ENCODE data around the gene SMR3A.

Gene SMR3A

DNA sequence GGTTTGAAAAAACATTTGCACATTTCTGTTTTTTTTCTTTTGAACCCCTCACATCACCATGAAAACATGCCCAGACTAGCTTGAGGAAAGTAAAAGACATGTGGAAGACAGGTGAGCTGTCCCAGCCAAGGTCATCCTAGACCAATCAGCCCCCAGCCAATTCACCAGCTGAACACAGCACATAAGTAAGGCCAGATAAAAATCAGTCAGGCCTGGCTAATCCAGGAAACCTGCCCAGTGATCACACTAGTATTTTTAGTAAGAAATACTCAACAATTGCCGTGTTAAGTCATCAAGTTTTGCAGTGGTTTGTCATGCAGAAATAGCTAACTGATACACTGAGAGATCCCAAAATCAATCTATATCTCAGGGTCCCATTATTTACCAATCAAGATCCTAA, 4.4 kb upstream of the SMR3A start:
- DNase-seq (ENCODE audit: low read depth), result no peak
- TF ChIP-seq, protein P1, sequence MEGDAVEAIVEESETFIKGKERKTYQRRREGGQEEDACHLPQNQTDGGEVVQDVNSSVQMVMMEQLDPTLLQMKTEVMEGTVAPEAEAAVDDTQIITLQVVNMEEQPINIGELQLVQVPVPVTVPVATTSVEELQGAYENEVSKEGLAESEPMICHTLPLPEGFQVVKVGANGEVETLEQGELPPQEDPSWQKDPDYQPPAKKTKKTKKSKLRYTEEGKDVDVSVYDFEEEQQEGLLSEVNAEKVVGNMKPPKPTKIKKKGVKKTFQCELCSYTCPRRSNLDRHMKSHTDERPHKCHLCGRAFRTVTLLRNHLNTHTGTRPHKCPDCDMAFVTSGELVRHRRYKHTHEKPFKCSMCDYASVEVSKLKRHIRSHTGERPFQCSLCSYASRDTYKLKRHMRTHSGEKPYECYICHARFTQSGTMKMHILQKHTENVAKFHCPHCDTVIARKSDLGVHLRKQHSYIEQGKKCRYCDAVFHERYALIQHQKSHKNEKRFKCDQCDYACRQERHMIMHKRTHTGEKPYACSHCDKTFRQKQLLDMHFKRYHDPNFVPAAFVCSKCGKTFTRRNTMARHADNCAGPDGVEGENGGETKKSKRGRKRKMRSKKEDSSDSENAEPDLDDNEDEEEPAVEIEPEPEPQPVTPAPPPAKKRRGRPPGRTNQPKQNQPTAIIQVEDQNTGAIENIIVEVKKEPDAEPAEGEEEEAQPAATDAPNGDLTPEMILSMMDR (conservative IDR thresholded peaks at IDR 0.05; ENCODE audit: low read depth, low read length), result no peak

DNA sequence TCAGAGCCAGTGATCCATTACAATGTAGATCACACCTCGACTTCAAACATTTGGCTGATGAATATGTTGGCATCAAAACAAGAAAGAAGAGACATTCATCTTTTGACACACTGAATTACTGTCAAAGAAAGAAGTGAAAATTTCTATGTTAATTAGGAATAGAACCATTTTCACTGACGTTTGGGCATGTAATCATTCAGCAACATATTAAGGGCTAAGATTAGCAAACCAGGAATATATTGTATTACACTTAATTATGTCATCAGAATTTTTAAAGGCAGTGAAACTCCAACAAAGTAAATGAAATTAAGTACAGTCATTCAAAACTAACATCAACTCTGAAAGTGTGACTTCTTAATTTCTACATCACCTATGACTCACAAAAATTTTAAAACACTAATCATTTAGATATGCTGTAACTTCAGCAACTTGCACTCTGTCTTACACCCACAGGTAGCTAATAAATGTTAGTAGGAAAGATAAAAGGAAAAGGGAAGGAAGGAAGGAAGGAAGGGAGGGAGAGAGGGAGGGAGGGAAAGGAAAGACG, 1.4 kb upstream of the SMR3A start:
- TF ChIP-seq, protein P1 (conservative IDR thresholded peaks at IDR 0.05; ENCODE audit: low read depth, low read length), result no peak
- H3K4me3 ChIP-seq (ENCODE audit: low read length), result no peak overlapping the region
- DNase-seq (ENCODE audit: low read depth), result no peak

More for the DNA sequence above, 4.4 kb upstream of the SMR3A start:
- H3K4me3 ChIP-seq (ENCODE audit: low read length), result no peak overlapping the region

DNA sequence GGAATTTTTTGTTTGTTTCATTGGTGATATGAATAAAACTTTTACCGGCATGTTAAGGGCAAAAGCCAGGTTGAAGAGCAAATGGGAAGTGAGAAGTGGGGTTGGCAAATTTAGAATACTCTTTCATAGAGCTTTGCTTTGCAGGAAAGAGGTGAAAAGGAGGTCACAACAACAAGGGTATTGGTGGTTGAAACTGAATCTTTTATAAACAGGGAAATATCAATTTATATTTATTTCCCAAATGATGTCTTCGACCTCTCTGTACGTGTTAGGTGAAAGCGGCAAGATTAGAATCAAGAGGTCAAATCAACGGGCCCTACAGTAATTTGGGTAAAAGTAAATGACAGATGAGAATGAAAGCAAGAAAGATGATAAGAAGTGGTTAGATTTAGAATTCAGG, 3.4 kb downstream of the SMR3A start:
- no peak for DNase-seq (ENCODE audit: low read depth)
- H3K4me3 ChIP-seq (ENCODE audit: low read length), result no peak overlapping the region
- TF ChIP-seq, protein P1 (conservative IDR thresholded peaks at IDR 0.05; ENCODE audit: low read depth, low read length), result no peak

DNA sequence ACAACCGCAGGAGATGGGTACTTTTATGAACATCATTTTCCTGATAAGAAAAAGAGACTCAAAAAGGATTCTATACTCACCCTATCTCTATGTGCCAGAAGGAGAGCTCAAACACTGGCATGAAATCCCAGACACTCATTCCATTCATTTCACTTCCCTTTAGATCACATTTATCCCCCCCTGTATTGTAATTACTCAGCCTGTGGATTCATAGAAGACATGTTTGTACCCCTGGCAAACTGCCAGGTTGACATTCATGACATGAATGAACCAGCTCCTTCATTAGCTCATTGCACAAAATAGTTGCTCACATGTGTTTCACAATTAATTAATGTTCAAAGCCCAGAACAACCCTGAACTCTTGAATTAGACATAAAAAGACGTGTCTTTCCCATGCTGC, 4.9 kb downstream of the SMR3A start:
- TF ChIP-seq, protein P1 (conservative IDR thresholded peaks at IDR 0.05; ENCODE audit: low read depth, low read length), result no peak
- DNase-seq (ENCODE audit: low read depth), result no peak
- no peak overlapping the region for H3K4me3 ChIP-seq (ENCODE audit: low read length)

DNA sequence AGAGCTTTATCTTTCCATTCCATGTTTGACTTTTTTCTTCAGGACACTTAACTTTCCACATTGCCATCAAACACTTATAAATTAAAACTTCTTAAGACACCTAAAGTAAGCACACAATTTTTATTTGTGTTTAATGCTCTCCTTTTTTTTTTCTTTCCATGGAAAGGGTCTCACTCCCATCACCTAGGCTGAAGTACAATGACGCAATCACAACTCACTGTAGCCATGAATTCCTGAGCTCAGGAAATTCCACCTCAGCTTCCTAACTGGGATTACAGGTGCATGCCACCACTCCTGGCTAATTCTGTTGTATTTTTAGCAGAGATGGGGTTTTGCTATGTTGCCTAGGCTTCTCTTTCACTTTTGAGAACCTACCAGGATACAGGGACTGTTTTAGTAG, 7.3 kb downstream of the SMR3A start:
- H3K4me3 ChIP-seq (ENCODE audit: low read length), result no peak overlapping the region
- DNase-seq (ENCODE audit: low read depth), result no peak
- TF ChIP-seq, protein P1 (conservative IDR thresholded peaks at IDR 0.05; ENCODE audit: low read depth, low read length), result no peak

DNA sequence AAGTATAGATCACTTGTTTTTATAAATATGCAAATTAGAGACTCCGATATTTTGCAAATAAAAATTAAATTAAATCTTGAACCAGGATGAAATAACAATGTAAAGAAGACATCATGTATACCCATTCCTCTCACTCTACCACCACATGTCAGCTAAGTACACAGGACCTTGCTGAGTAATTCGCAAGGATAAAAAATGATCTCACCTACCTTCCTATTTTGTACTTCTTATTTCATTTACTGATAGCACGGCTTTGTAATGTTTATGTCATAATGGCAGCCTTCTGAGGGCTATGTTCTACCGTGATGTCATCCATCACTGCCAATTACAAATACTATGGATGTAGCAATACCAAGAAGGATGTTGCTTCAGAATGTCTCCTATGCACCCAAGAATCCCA, 11.4 kb downstream of the SMR3A start:
- no peak overlapping the region for H3K4me3 ChIP-seq (ENCODE audit: low read length)
- TF ChIP-seq, protein P1 (conservative IDR thresholded peaks at IDR 0.05; ENCODE audit: low read depth, low read length), result no peak
- DNase-seq (ENCODE audit: low read depth), result no peak

DNA sequence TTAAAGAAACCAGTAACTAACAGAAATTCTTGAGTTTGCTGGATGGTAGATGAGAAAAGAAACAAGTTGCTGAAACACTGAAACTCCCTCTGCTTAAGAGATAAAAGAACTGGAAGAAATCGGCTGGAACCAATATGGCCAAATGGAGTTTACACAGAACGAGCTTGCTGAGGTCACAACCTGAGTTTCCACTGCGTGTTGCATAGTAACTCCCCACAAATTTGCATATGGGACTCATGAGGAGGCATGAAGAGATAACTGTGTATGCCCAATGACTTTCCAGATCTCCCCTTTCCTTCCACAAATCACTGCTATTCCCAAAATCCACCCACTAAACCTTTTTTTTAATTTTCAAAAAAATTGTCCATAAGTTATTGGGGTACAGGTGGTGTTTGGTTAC, 12.2 kb downstream of the SMR3A start:
- no peak for DNase-seq (ENCODE audit: low read depth)
- H3K4me3 ChIP-seq (ENCODE audit: low read length), result no peak overlapping the region
- TF ChIP-seq, protein P1 (conservative IDR thresholded peaks at IDR 0.05; ENCODE audit: low read depth, low read length), result no peak
